Osteoblast (primary cell): ENCODE measurements around the gene CHKA. TPM values are rescaled to one million over a fixed set of nuclear protein-coding genes. Genes with fewer than 3 reads are reported as not detected.

Experiments
- DNase-seq: peaks from one replicate; pipeline ENCODE4 v3.0.0; 2011; ENCODE audit warnings: low spot score, mixed read lengths; ENCODE audit not compliant: insufficient read length; ENCODE audit errors: missing footprints
- H2AFZ ChIP-seq: 2 replicates; pipeline ENCODE4 v1.6.0; 2011; ENCODE audit warnings: mild to moderate bottlenecking, low read length
- H3K27ac ChIP-seq: 2 replicates; pipeline ENCODE4 v1.5.1; 2011; ENCODE audit warnings: mild to moderate bottlenecking, low read depth, low read length, moderate library complexity
- H3K27me3 ChIP-seq: 2 replicates; pipeline ENCODE4 v1.6.0; 2012; ENCODE audit warnings: mild to moderate bottlenecking, control low read depth, inconsistent platforms, low read length, moderate library complexity; ENCODE audit not compliant: insufficient read depth
- H3K36me3 ChIP-seq: 2 replicates; pipeline ENCODE4 v1.5.1; 2011; ENCODE audit warnings: mild to moderate bottlenecking, low read length, control low read depth, moderate library complexity; ENCODE audit not compliant: insufficient read depth
- H3K4me1 ChIP-seq: 2 replicates; pipeline ENCODE4 v1.5.1; 2011; ENCODE audit warnings: mild to moderate bottlenecking, low read length, control low read depth, moderate library complexity; ENCODE audit not compliant: insufficient read depth
- H3K4me2 ChIP-seq: 2 replicates; pipeline ENCODE4 v1.6.0; 2011; ENCODE audit warnings: mild to moderate bottlenecking, low read length; ENCODE audit not compliant: insufficient read depth
- H3K4me3 ChIP-seq: fragments of 200-600 bp; sonication (generic); 3 replicates; pipeline ENCODE4 v1.5.1; 2012; ENCODE audit warnings: mild to moderate bottlenecking, low read length, inconsistent platforms; ENCODE audit not compliant: insufficient read depth
- H3K79me2 ChIP-seq: 2 replicates; pipeline ENCODE4 v1.6.0; 2012; ENCODE audit warnings: mild to moderate bottlenecking, low read length, control low read depth, inconsistent platforms; ENCODE audit not compliant: insufficient read depth
- H3K9me3 ChIP-seq: 2 replicates; pipeline ENCODE4 v1.5.1; 2011; ENCODE audit warnings: low read depth, low read length, control low read depth
- H4K20me1 ChIP-seq: 2 replicates; pipeline ENCODE4 v1.6.0; 2012; ENCODE audit warnings: mild to moderate bottlenecking, low read length, control low read depth; ENCODE audit not compliant: insufficient read depth
- total RNA-seq: library from RNA; depleted of rRNA; stranded (reverse); fragments of >200 nt; gene quantifications from 2 replicates; pipeline ENCODE4 v1.2.3, GENCODE V29; 2012
- TF ChIP-seq, protein P1 (sequence below): IDR thresholded peaks from 2 replicates; pipeline ENCODE4 v1.5.1; 2011; ENCODE audit warnings: mild to moderate bottlenecking, low read depth, low read length, moderate library complexity; ENCODE audit errors: extremely low read depth

Gene CHKA
- total RNA-seq, 1 donor, result 29.0 TPM

DNA sequence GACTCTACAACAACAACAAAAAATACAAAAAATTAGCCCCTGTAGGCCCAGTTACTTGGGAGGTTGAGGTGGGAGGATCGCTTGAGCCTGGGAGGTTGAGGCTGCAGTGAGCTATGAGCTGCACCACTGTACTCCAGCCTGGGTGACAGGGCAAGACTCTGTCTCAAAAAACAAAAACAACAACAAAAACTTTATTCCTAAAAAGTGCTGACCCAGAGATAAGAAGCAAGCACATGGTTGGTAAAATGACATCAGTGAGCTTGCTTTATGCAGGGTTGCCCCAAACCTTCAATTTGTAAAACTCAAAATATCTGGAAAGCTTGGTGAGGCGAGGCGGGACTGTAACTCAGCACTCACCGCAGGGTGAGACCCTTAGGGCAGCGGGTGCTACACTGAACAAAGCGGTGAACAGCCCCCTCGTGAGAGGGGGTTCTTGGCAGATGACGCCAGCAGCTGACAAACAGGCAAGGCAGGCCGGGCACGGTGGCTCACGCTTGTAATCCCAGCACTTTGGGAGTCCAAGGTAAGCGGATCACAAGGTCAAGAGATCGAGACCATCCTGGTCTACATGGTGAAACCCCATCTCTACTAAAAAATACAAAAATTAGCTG is 85.8 kb downstream of the CHKA start:
- H3K9me3 ChIP-seq, result no peaks in the 10 kb centered on the region
- H3K4me3 ChIP-seq, result no peak overlapping the region
- no peaks in the 10 kb centered on the region for H4K20me1 ChIP-seq
- TF ChIP-seq, protein P1, sequence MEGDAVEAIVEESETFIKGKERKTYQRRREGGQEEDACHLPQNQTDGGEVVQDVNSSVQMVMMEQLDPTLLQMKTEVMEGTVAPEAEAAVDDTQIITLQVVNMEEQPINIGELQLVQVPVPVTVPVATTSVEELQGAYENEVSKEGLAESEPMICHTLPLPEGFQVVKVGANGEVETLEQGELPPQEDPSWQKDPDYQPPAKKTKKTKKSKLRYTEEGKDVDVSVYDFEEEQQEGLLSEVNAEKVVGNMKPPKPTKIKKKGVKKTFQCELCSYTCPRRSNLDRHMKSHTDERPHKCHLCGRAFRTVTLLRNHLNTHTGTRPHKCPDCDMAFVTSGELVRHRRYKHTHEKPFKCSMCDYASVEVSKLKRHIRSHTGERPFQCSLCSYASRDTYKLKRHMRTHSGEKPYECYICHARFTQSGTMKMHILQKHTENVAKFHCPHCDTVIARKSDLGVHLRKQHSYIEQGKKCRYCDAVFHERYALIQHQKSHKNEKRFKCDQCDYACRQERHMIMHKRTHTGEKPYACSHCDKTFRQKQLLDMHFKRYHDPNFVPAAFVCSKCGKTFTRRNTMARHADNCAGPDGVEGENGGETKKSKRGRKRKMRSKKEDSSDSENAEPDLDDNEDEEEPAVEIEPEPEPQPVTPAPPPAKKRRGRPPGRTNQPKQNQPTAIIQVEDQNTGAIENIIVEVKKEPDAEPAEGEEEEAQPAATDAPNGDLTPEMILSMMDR, result no peak
- no peaks in the 10 kb centered on the region for H3K27me3 ChIP-seq
- peaks cover 25% of the 10 kb centered on the region for H3K4me1 ChIP-seq
- H3K79me2 ChIP-seq, result peaks cover 55% of the 10 kb centered on the region
- DNase-seq, result peak; percentile 82
- peaks cover 25% of the 10 kb centered on the region for H3K36me3 ChIP-seq
- no peak overlapping the region for H3K4me2 ChIP-seq
- H2AFZ ChIP-seq, result no peak overlapping the region
- no peak overlapping the region for H3K27ac ChIP-seq

DNA sequence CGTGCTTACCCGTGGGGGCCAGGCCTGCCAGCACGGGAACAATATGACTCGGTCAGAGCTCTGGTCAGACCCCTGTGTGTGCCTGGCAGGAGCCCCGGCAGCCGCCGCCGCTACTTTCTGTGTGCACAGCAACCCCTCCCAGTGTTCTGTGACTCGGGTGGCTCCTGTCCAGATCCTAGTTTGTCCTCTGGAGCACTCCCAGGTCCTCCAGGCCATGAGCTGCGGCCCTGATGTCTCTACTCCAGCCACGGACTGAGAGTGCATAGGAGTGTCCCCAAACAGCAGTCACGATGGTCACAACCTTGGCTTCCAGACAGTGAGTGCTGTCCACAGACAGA is 87.5 kb downstream of the CHKA start:
- DNase-seq, result peak; percentile 58
- Histone ChIP-seq H2AFZ (no peak overlapping the region), H3K4me3 (no peak overlapping the region), H3K4me1 (peaks cover 31% of the 10 kb centered on the region), H3K9me3 (no peaks in the 10 kb centered on the region), H3K27me3 (no peaks in the 10 kb centered on the region), H3K79me2 (peaks cover 42% of the 10 kb centered on the region), H3K4me2 (no peak overlapping the region), H3K36me3 (peaks cover 25% of the 10 kb centered on the region), H3K27ac (no peak overlapping the region), H4K20me1 (no peaks in the 10 kb centered on the region)
- TF ChIP-seq, protein P1, result no peak

DNA sequence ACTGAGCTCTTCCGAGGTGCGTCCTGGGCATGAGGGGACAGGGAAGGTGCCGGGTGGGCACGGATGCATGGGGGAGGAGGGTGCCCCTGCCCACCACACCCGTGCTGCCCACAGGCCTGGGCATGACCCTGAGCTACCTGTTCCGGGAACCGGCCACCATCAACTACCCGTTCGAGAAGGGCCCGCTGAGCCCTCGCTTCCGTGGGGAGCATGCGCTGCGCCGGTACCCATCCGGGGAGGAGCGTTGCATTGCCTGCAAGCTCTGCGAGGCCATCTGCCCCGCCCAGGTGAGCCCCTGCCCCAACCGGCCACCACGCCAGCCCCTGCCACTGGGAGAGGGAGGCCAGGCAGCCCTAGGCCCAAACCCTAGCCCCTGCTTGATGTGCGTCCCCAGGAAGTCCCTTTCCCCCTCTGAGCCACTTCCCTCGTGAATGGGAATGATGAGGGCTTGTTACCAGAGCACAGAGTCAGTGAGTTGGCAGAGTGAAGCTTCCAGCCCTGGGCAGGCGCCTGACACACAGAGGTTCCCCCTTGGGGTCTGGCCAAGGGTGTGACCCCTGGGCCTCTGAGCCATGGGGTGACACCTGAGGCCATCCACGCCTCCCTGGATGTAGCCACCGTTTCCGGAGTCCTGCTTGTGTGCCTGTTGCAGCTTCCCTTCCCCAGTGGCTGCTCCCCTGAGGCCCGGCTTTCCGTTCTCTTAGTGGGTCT is 88.0 kb downstream of the CHKA start:
- peak; percentile 74 for DNase-seq
- Histone ChIP-seq H3K27ac (no peak overlapping the region), H3K4me1 (peaks cover 31% of the 10 kb centered on the region), H3K4me2 (no peak overlapping the region), H3K9me3 (no peaks in the 10 kb centered on the region), H3K79me2 (peaks cover 36% of the 10 kb centered on the region), H2AFZ (no peak overlapping the region), H3K36me3 (peaks cover 25% of the 10 kb centered on the region), H4K20me1 (no peaks in the 10 kb centered on the region), H3K27me3 (no peaks in the 10 kb centered on the region), H3K4me3 (no peak overlapping the region)
- TF ChIP-seq, protein P1, result no peak

DNA sequence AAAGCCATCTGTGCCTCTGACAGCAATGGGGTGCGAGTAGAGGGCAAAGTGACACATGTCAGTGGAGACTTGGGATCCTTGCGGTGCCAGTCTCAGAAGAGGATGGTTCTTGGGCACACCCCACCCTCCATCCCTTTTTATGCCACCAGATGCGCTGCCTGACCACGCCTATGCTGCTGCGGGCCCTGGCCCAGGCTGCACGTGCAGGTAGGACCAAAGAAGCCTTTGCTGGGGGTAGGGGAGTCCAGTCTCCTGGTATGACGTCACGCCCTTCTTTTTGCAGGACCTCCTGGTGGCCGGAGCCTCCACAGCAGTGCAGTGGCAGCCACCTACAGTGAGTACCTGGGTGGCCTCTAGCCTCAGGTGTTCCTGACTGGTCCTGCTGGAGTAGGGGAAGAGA is 89.2 kb downstream of the CHKA start:
- H3K4me3 ChIP-seq, result peak overlapping the region; percentile 82
- TF ChIP-seq, protein P1, result no peak
- H3K9me3 ChIP-seq, result no peaks in the 10 kb centered on the region
- H2AFZ ChIP-seq, result no peak overlapping the region
- peaks cover 32% of the 10 kb centered on the region for H3K36me3 ChIP-seq
- peaks cover 35% of the 10 kb centered on the region for H3K79me2 ChIP-seq
- DNase-seq, result no peak
- no peaks in the 10 kb centered on the region for H3K27me3 ChIP-seq
- H4K20me1 ChIP-seq, result no peaks in the 10 kb centered on the region
- H3K4me1 ChIP-seq, result peaks cover 41% of the 10 kb centered on the region
- peak overlapping the region; percentile 91 for H3K27ac ChIP-seq
- peak overlapping the region; percentile 98 for H3K4me2 ChIP-seq
